Kidney epithelial cell (primary cell): ENCODE measurements around the gene BFSP1. TPM values are rescaled to one million over a fixed set of nuclear protein-coding genes. Genes with fewer than 3 reads are reported as not detected.

ENCODE experiments used
- DNase-seq: peaks from one replicate; pipeline ENCODE4 v3.0.0-alpha.2; 2010; ENCODE audit warnings: low read depth
- H3K27me3 ChIP-seq: 2 replicates; pipeline ENCODE4 v1.6.0; 2011; ENCODE audit warnings: low read length; ENCODE audit not compliant: control insufficient read depth, insufficient read depth
- H3K36me3 ChIP-seq: 2 replicates; pipeline ENCODE4 v1.5.1; 2011; ENCODE audit warnings: low read length; ENCODE audit not compliant: control insufficient read depth, insufficient read depth
- H3K4me3 ChIP-seq: 2 replicates; pipeline ENCODE4 v1.5.1; 2011; ENCODE audit warnings: low read depth, mild to moderate bottlenecking, control low read depth, low read length
- total RNA-seq: library from RNA; depleted of rRNA; stranded (reverse); fragments of >200 nt; gene quantifications from 2 replicates; pipeline ENCODE4 v1.2.3, GENCODE V29; 2015
- TF ChIP-seq, protein P1 (sequence below): IDR thresholded peaks from 2 replicates; pipeline ENCODE4 v1.5.1; 2011; ENCODE audit warnings: mild to moderate bottlenecking, moderate library complexity, low read length, control low read depth, inconsistent platforms; ENCODE audit not compliant: insufficient read depth, poor library complexity, severe bottlenecking

The BFSP1 gene
- total RNA-seq, 1 donor from 2014 or later, result 4.5 TPM

DNA sequence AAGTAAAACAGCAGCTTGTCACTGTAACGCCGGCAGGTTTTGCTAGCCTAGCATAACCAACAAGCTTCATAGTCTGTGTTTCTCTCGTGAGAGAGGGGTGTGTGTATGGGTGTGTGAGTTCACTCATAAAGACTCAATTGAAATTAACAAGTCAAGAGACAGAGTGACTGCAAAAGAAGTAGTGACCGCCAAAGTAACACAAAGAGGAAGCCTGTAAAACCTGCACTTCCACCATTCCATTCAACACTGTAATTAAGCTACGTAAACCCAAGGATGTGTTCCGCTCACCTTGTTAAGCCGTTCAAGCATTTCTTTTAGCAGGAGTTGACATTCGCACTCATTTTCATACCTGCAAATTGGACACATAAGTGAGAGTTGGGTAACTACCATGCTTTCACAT lies 6.6 kb downstream of the BFSP1 start:
- TF ChIP-seq, protein P1, sequence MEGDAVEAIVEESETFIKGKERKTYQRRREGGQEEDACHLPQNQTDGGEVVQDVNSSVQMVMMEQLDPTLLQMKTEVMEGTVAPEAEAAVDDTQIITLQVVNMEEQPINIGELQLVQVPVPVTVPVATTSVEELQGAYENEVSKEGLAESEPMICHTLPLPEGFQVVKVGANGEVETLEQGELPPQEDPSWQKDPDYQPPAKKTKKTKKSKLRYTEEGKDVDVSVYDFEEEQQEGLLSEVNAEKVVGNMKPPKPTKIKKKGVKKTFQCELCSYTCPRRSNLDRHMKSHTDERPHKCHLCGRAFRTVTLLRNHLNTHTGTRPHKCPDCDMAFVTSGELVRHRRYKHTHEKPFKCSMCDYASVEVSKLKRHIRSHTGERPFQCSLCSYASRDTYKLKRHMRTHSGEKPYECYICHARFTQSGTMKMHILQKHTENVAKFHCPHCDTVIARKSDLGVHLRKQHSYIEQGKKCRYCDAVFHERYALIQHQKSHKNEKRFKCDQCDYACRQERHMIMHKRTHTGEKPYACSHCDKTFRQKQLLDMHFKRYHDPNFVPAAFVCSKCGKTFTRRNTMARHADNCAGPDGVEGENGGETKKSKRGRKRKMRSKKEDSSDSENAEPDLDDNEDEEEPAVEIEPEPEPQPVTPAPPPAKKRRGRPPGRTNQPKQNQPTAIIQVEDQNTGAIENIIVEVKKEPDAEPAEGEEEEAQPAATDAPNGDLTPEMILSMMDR, result no peak
- H3K4me3 ChIP-seq, result no peak overlapping the region
- H3K36me3 ChIP-seq, result no peaks in the 10 kb centered on the region
- no peaks in the 10 kb centered on the region for H3K27me3 ChIP-seq
- no peak for DNase-seq

DNA sequence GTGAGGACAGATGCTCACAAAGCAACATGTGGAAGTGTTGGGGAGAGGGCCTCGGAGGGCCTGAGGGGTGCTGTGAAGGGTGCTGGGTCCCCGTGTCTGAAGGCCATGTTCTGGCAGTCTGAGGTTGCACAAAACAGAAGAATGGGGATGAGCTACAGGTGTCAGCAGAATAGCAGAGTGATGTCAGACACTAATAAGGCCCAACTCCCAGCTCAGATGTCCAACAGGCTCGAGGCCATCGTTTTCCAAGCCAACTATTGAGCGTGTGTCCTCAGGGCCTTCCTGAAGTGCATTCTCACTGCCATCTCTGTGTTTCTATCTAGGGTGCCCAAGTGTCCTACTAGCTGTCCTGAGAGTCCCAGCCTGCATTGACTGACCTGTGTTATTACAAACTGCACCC lies 7.9 kb downstream of the BFSP1 start:
- TF ChIP-seq, protein P1, result no peak
- H3K27me3 ChIP-seq, result no peaks in the 10 kb centered on the region

DNA sequence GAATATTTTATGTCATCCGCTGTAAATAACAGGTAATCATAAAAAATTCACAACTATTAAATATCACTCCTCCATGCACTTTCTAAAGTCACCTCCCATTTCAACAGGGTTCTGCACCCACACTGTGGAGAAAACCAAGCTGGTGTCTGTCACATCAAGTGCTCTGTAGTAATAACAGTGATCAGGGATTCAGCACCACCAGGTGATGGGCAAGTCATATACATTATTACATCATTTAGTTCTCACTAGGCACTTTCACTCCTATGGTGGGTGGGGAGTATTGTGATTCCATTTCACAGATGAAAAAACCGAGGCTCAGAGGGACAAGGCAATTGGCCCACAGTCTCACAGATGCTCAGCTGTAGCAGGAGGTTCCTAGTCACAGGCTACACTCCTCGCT lies 8.7 kb downstream of the BFSP1 start:
- H3K27me3 ChIP-seq, result no peaks in the 10 kb centered on the region
- H3K36me3 ChIP-seq, result no peaks in the 10 kb centered on the region
- no peak for DNase-seq
- TF ChIP-seq, protein P1, result no peak
- H3K4me3 ChIP-seq, result no peak overlapping the region

More for the DNA sequence above, 7.9 kb downstream of the BFSP1 start:
- H3K4me3 ChIP-seq, result no peak overlapping the region
- no peaks in the 10 kb centered on the region for H3K36me3 ChIP-seq
- DNase-seq, result no peak

DNA sequence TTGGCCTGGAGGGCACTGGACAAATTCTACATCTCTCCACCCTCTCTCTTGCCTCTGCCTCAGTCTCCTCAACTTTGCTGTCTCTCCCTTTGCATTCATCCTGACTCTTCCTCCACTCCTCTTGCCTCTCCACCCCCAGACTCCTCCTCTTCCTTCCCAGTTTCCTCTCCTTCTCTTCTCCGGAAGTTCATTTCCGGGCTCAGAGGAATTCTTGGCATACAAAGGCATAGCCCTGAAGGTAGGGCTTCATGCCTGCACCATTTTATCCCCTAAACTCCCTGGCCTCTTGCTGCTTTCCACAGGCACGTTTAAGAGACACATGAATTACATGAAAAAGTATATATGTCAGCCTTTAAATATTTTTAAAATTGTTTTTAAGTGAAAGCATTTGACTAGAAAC lies 10.6 kb downstream of the BFSP1 start:
- Histone ChIP-seq H3K36me3 (no peaks in the 10 kb centered on the region), H3K4me3 (no peak overlapping the region), H3K27me3 (no peaks in the 10 kb centered on the region)
- DNase-seq, result no peak
- TF ChIP-seq, protein P1, result no peak

DNA sequence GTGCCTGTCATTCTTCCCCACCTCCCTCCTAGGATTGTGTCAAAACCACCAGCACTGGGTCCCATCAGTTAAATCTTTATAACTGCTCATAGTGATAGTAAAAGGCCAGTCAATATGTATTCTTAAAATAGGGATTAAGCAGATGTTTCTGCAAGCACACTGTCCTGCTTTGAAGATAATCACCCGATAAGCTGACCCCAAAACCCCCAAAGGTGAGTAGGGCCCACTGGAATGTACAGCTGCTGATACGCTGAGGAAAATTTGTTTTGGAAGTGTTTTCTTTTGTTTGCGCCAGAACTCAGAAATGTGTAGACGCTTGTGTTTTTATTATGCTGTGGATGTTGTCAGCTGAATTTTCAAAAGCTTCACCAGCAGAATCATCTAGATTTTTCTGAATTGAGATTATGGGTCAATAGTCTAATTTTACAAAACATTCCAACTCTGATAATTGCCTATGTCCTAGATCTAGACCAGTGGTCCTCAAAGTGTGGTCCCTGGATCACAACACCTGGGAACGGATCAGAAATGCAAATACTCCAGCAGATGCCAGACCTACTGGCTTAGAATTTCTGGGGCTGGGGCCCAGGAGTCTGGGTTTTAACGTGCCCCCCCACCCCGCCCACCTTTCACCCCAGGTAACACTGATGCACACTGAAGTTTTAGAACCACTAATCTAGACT lies 11.4 kb downstream of the BFSP1 start:
- TF ChIP-seq, protein P1, result no peak
- no peaks in the 10 kb centered on the region for H3K36me3 ChIP-seq
- H3K4me3 ChIP-seq, result no peak overlapping the region
- H3K27me3 ChIP-seq, result no peaks in the 10 kb centered on the region
- no peak for DNase-seq
